ENCODE data around the gene PNKD.

Gene PNKD

GRCh38 chr2:218357236-218358177, 87.2 kb downstream of the PNKD start:
- Histone ChIP-seq H3K4me1 (peaks cover 0 to 13% (median 6%) of the 10 kb centered on the region in 4 donors), H3K4me3 (no peak overlapping the region), H3K9me3 (no peaks in the 10 kb centered on the region), H3K27me3 (no peaks in the 10 kb centered on the region), H3K36me3 (no peaks in the 10 kb centered on the region), H3K27ac (no peak overlapping the region)
- TF ChIP-seq CTCF (IDR thresholded peaks at IDR 0.05): no peak
- intact Hi-C loops (cut with DNase I; ENCODE audit: low total_unique reads): loop anchor here (2.0 kb wide), 2 partner anchors 59 to 85 kb away; no protein-coding TSS in a partner anchor
- no peak for DNase-seq

GRCh38 chr2:218360453-218360852, 90.1 kb downstream of the PNKD start:
- no peak for DNase-seq
- Histone ChIP-seq H3K4me1 (peaks cover 0 to 13% (median 6%) of the 10 kb centered on the region in 4 donors), H3K27ac (no peak overlapping the region), H3K27me3 (no peaks in the 10 kb centered on the region), H3K36me3 (no peaks in the 10 kb centered on the region), H3K4me3 (no peak overlapping the region), H3K9me3 (no peaks in the 10 kb centered on the region)
- no peak for TF ChIP-seq CTCF (IDR thresholded peaks at IDR 0.05)
- intact Hi-C loops (cut with DNase I; ENCODE audit: low total_unique reads): no loop called here

- DNase-seq: no peak
- no peak for TF ChIP-seq CTCF (IDR thresholded peaks at IDR 0.05)
Observed at GRCh38 chr2:218362606-218363005, 92.3 kb downstream of the PNKD start.

GRCh38 chr2:218363736-218364135, 93.4 kb downstream of the PNKD start:
- no peak overlapping the region for H3K4me3 ChIP-seq
- H3K4me1 ChIP-seq: peaks cover 0 to 8% (median 5%) of the 10 kb centered on the region in 4 donors
- TF ChIP-seq CTCF (IDR thresholded peaks at IDR 0.05): no peak
- H3K9me3 ChIP-seq: no peaks in the 10 kb centered on the region
- DNase-seq: no peak
- no peaks in the 10 kb centered on the region for H3K27me3 ChIP-seq
- no peaks in the 10 kb centered on the region for H3K36me3 ChIP-seq
- intact Hi-C loops (cut with DNase I; ENCODE audit: low total_unique reads): no loop called here
- H3K27ac ChIP-seq: no peak overlapping the region

More at GRCh38 chr2:218362606-218363005, 92.3 kb downstream of the PNKD start:
- Histone ChIP-seq H3K27ac (no peak overlapping the region), H3K4me3 (no peak overlapping the region), H3K9me3 (no peaks in the 10 kb centered on the region), H3K4me1 (peaks cover 0 to 6% (median 0%) of the 10 kb centered on the region in 4 donors), H3K36me3 (no peaks in the 10 kb centered on the region), H3K27me3 (no peaks in the 10 kb centered on the region)
- intact Hi-C loops (cut with DNase I; ENCODE audit: low total_unique reads): no loop called here

GRCh38 chr2:218364196-218364595, 93.9 kb downstream of the PNKD start:
- no peaks in the 10 kb centered on the region for H3K9me3 ChIP-seq
- H3K27me3 ChIP-seq: no peaks in the 10 kb centered on the region
- no peak overlapping the region for H3K4me3 ChIP-seq
- TF ChIP-seq CTCF (IDR thresholded peaks at IDR 0.05): no peak
- peaks cover 0 to 10% (median 5%) of the 10 kb centered on the region in 4 donors for H3K4me1 ChIP-seq
- intact Hi-C loops (cut with DNase I; ENCODE audit: low total_unique reads): no loop called here
- H3K36me3 ChIP-seq: no peaks in the 10 kb centered on the region
- DNase-seq: no peak
- H3K27ac ChIP-seq: no peak overlapping the region

All from tibial artery (tissue), 4 donors.